Ecto neural progenitor cell (in vitro differentiated cells): Measurements from ENCODE around the gene TSPAN14.
"Not testable (repeated sequence)": the region's sequence is repeated elsewhere in the genome, so short reads cannot be mapped to it uniquely, and the experiment has no call there.

Experiments used
- DNase-seq: peaks from one replicate; pipeline ENCODE4 v3.0.0-alpha.2; 2018; ENCODE audit warnings: low spot score

TSPAN14 gene

DNA sequence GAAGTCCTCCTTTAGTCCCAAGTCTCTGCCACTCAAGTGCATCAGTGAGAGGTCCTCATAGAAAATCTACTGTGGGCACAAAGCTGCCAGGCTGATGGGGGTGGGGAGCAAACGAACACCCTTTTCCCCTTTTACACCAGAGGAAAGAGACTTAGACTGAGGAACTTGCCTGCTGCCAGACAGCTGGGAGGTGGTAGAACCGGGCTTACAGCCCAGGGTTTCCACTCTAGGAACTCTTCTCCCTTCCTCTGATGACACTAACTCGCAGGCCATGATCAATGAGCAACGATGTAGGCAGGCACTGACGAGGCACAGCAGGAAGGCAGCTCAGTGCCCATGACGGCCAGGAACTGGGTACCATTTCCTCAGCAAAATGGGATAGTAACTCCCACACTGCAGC lies 72.6 kb downstream of the TSPAN14 start:
- no peak for DNase-seq

DNA sequence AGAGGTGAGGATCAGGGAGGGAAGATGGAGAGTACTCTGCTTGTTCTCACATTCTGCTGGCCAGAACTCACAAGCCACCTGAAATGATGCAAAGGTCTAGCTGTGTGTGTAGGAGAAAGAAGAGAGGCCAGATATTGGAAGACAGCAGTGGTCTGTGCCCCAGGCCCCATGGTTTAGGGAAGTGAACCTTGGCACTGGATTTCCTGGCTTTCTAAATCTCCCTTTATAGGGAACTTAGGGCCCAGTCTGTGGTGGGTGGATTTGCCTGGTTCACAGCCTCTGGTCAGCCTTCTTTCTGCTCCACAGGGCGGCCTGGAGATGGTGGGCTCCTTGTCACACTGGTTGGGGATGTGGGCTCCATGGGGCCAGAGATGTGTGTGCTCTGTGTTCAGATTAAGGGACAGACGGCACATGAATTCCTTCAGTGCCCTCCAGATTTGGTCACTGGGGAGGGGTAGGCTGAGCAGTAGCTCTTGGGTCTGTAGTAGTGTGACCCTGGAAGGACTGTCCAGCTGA lies 74.1 kb downstream of the TSPAN14 start:
- no peak for DNase-seq

DNA sequence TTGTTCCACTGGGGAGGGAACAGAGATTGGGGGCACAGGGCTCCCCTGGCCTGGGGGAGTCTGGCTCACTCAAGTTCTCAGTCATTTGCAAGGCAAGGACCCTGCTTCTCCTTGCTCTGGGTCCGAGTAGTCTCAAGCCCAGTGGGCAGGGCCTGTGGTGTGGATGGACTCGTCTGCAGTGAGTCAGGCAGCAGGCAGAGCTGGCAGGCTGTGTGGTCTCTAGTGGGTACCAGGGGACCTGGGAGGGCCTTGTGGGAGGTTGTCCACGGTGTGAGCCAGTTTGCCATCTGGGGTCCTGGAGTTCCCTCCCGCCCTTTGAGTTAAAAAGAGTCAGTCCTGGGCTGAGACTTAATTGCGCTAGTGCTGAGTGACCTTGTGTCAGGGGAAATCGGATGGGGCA lies 74.8 kb downstream of the TSPAN14 start:
- no peak for DNase-seq

DNA sequence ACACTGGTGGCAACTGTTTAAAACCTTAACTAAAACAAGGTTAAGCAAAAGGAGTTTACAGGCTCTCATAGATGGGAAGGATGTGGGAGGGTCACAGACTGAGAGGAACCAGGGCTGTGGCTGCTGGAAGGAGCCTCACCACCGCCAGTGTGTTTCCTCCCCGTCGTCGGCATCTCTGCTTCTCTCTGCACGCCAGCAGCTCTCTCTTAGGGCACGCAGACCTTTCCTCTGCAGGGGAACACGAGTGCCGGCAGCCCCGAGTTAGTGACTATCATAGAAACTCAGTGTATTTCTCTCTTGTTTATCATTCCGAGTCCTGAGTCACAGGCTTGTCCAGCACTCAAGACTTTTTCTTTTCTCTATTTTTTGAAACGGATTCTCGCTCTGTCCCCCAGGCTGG lies 75.5 kb downstream of the TSPAN14 start:
- no peak for DNase-seq

DNA sequence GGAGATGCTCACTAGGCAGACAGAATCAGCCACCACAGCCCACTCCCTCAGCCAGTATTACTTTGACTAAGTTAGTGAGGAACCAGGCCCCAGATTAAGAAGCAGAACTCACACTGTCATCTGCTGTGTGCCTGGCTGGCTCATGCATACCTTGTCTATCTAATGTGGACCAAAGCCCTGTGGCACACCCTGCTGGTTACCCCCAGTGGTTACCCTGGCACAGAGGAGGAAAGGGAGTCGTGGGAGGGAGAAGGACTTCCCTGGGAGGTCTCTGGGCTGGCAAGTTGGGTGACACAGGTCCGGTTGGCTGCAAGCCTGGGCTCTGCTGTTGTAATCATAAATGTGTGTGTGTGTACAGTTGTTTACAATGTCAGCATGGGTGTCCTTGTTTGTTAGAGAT lies 76.1 kb downstream of the TSPAN14 start:
- DNase-seq, result no peak

DNA sequence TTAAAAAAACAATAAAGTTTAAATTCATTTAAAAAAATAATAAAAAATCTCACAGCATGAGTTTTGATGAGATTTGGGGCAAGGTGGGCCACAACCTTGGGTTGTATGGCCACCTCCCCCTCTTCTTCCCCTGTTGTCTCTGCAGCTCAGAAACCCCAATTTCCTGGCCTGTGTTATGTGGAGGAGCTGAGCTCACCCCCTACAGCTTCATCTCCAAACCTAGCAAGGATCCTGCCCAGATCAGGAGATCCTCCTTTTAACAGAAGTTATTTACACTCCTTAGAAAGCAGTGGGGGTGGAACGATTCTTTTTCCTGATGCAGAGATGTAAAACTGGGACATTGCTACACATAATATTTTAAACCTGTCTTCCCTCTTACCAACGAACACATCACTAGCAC lies 76.7 kb downstream of the TSPAN14 start:
- no peak for DNase-seq

DNA sequence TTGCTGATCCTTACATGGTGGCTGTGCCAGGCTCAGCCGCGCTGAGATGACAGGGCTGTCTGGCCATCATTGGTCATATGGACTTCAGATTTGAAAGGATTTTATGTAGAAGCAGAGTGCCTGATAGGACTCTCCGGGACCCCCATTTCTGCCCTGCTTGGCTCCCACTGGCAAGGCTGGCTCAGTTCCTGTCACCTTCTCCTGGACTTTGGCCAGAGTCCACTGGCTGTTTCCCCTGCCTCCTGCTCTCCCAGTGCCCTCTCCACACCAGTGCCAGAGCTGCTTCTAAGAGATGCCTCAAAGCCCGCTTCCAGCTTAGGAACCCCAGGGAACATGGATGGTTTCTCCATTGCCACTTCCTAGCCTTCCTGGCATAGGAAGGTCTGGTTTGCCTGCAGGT lies 78.5 kb downstream of the TSPAN14 start:
- DNase-seq, result no peak

DNA sequence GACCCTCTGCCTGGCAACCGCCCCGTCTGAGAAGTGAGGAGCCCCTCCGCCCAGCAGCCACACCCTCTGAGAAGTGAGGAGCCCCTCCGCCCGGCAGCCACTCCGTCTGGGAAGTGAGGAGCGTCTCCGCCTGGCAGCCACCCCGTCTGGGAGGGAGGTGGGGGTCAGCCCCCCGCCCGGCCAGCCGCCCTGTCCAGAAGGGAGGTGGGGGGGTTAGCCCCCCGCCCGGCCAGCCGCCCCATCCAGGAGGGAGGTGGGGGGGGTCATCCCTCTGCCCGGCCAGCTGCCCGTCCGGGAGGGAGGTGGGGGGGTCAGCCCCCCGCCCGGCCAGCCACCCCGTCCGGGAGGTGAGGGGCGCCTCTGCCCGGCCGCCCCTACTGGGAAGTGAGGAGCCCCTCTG lies 79.9 kb downstream of the TSPAN14 start:
- not testable (repeated sequence) for DNase-seq

DNA sequence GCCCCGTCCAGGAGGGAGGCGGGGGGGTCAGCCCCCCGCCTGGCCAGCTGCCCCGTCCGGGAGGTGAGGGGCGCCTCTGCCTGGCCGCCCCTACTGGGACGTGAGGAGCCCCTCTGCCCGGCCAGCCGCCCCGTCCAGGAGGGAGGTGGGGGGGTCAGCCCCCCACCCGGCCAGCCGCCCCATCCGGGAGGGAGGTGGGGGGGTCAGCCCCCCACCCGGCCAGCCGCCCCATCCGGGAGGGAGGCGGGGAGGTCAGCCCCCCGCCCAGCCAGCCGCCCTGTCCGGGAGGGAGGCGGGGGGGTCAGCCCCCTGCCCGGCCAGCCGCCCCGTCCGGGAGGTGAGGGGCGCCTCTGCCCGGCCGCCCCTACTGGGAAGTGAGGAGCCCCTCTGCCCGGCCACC lies 80.5 kb downstream of the TSPAN14 start:
- not testable (repeated sequence) for DNase-seq

DNA sequence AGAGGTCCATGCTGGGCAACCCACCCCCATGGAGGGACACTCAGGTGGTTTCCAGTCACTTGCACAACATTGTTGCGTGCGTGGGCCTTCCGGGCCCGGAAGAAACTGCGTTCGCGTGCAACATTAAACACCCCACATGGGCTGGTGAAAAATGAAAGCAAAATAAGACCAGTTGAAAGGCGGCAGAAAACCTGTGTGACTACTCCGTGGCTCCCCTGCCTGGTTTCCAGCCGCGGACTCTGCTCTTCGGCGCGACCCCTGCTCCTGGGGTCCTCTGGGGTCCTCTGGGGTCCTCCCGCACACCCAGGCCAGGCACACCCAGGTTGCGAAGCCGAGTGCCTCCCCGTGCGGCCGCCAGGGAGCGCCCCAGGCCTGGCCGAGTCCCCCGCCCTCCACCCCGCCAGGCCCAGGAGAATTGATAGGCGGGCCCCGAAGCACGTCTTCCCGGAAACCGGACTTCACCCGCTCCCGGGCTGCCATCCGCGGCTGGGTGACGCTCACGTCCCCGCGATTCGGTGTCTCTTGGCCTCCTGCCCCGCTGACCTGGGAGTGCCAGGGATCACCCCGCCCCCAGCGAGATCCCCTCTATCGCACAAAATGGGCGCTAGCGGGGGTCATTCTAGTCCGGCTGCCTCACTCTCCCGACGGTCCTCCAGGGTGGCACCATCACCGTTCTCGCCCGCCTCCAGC lies 81.7 kb downstream of the TSPAN14 start:
- peak; percentile 74 for DNase-seq

DNA sequence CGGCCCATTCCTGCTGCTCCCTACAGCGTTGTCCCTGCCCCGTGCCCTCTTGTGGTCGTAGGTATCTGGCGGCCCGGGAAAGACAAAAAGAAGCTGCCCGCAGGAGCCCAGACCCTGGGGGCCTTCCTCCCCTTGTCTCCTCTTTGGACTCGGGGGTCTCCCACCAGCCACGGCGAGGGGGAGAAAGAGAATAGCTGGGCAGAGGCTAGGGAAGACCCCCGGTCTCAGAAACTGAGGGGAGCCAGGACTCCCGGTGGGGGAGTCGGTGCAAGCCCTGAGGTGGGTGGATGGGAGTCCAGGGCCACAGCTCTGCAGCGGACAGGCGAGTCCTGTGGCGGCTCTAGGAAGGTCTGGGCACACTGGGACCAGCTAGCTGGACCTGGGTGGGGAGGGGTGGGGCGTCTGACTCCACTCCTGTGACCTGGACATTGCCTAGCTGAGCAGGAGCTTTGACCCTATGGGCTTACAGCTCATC lies 82.3 kb downstream of the TSPAN14 start:
- no peak for DNase-seq

DNA sequence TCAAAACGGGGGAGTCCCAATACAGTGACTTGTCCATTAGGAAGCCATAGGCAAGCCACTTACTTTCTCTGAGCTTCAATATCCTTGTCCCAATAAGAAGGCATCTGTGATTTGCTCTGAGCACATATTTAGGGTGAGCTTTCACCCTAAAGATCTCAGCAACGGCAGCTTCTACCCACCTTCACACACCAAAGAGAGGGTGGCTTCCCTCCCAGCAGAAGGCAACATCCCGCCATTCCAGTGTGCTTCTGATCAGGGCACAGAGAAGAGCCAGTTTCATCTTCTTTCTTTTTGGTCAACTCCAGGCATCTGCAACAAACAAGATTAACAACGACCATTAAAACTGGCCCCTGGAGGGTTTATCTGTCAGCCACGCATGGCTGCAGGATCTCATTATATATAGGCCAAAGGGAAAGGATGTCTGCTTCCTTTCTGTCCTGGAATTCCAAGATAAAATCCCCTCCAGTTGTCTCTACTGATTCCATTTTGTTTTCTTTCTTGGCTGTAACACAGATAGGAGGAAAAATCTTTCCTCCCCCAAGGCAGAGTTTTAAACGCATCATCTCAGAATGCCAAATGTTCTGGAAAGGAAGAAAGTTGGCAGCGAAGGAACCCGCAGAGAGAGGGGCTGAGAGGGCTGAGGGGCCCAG lies 83.1 kb downstream of the TSPAN14 start:
- DNase-seq, result peak; percentile 39

DNA sequence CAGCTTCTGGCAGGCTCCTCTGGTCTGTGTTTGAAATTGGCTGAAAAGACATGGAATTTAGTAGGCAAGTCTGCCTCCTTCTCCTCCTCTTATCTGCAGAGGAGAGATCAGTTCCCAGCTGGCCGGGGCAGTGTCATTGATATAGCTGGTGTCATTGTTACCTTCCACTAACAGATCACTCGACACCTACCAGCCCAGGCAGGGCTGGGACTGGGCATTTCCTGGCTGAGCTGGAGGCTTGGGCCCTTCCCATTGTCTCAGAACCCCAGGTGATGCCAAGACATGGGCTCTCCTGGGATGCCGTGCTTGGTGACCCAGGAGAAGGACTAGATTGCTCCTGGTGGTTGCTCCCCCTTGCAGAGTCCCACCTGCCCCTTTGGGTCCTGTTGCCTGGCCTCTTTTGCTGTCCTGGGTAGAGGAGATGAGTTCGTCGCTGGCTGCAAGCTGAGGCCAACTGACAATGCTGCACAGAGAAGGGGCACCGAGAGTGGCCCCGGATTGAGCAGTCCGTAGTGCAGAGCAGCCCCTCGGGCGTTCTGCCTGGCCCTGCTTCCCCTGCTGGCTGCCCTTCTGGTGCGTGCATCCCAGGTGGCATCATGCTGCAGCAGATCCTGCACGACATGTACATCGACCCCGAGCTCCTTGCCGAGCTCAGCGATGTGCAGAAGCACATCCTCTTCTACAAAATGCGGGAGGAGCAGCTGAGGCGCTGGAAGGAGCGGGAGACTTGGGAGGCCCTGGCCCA lies 83.8 kb downstream of the TSPAN14 start, which contains the start of gene SH2D4B:
Gene SH2D4B (plus strand): TSS at position 167 of the 745 bp plus-strand sequence. CDS start 430 bp downstream, at position 597.
- peak; percentile 41 for DNase-seq

DNA sequence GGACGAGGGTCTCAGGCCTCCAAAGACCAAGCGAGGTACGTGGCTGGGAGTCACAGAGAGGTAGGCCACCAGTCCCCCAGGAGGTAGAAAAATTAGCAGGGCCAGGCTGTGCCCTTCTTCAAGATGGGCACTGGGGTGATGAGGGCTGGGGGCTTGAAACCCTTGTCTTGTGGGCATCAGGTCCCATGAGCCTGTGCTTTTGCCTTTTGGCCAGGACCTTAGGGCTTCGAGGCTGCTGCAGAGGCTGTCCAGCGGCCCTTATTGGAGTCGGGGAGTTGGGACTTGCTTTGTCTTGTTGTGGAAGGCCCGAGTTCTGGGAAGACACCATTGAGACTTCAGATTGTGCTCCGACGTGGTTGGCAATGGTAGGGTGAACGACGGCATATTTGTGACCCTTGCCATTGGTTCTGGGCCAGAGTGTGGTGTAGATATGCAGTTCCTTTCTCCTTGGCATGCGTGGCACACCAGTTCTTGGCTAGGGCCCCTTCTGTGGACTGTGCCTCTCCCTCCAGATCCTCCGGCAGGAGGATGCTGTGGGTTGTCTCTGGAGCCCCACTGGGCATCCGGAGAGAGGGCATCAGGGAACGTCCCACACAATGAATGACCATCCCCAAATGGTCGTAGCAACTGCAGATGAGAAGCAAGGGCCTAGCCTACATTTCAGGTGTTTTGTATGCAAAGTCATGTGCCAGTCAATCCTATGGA lies 84.5 kb downstream of the TSPAN14 start:
- DNase-seq, result peak; percentile 31

DNA sequence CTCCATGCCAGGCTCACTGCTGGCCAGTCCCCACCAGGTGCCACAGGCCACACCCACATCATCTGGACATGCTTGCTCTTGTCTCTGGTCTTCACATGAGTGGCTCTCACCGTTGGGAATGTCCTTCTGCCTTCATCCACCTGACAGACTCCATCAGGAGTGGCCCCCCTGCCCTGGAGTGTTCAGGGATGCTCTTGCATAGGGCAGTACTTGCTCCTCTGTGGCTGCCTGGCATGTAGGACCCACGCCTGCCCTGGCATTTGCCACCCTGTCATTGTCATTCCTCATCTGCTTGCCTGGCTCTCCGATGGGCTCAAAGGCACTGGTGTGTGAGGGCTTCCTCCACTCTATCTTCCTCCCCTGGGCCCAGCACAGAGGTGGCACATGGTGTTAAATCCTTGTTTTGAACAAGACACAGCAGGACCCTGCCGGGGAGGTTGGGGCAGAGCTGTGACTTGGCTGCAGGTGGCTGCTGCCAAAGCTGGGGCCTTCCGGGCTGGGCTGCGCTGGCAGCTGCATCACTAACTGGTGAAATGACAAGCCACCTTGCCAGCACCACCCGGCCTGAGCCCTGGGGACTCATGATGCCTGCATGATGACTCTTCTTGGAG lies 85.4 kb downstream of the TSPAN14 start:
- DNase-seq, result peak; percentile 29

DNA sequence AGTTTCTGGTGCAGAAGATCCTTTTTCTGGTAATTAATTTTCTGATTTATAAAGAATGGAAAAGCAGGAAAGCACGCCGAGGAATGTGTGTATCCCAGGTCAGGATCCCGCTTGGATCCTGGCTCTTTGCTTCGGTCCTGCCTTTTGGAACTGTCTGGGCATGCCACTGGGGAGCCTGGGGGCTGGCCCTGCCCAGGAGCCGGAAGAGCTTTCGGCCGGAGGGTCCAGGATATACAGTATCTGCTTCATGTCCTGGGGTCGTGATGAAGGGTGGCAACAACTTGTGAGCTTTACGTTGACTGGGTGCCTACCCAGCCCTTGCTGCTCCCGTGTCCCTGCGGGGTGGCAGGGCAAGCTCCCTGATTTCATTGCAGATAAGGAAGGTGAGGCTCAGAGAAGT lies 86.0 kb downstream of the TSPAN14 start:
- no peak for DNase-seq

DNA sequence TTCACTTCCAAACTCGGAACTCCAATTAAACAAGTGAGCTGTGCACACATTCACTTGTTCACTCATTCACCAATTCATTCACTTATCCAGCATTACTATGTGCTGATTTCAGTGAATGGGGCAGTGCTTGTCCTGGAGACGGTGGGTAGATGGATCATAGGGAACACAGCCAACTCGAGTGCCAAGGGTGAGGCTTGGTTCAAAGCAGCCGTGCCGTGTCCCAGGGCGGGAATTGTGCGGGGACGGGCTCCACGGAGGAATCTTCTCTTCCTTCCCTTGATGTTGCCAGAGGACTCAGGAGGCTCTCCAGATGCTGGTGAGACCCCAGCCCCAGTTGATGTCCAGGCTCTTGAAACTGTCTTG lies 86.5 kb downstream of the TSPAN14 start:
- DNase-seq, result peak; percentile 14

DNA sequence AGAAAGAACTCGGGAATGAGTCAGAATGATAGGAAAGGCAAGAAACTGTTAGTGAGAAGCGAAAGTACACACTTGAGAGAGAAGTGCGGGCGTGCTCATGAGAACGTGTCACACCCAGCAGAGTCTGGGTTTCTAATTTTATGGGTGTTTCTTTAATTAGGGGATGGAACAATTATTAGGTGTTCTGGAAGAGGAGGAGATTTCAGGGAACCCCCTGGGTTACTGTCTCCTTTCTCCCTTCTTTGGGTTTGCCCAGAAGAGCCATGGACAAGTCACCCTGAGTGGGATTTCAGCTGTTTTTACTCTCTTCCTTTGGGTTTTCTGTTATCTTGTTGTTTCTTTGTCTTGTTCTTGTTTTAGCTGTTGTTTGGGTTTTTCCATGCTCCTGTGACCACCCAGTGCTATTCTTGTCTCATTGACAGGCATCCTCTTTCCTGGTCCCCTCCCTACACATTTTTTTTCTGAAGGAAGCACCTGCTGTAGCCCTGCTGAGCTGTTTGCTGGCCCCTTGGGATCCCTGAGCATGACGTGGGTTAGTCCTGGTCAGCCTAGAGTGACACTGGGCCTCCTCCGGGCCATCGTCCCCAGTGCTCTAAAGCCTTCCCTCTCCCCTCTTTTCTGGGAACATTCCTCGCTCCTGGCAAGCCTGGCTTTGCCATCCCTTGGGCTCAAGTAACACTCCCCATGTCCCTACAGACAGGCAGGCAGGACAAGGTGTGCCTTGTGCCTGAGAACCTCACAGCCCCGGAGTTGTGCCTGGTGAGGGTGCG lies 87.1 kb downstream of the TSPAN14 start:
- DNase-seq, result no peak

DNA sequence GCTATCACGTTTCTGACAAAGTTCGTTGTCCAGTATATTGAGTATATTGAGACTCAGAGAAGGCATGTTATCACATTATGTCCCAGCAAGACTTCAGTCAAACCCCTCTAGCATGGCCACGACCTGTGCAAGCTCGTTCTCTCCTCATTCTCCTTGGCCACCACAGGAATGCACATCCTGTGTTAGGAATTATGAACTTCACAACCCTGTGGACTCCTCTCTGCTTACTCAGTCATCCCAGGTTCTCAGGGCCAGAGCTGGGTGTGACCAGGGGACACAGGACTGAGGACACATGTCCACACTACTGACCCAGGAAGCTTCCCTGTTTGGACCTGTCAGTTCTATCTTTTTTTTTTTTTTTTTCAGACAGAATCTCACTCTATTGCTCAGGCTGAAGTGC lies 87.9 kb downstream of the TSPAN14 start:
- DNase-seq, result no peak

DNA sequence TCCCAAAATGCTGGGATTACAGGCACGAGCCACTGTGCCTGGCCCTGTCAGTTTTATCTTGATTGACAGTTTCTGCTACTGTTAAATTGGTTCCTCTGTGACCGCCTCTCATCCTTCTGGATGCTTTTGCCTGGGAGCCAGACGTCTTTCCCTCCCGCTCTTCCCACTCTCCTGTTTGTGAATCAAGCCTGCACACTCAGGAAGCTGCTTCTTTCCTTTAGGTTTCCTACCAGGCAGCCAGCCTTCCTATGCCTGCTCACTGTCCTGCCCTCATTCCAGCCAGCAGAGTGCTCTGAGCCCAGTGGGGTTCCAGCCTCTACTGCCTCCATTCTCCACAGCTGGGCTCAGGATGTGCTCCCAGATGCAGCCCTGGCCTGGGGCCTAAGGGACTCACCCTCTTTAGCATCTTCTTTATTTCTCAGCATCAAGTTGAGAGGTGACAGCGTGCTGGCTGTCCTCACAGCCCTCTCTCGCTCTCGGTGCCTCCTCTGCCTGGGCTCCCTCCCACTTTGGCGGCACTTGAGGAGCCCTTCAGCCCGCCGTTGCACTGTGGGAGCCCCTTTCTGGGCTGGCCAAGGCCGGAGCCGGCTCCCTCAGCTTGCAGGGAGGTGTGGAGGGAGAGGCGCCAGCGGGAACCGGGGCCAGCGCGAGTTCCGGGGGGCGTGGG lies 88.7 kb downstream of the TSPAN14 start:
- no peak for DNase-seq

DNA sequence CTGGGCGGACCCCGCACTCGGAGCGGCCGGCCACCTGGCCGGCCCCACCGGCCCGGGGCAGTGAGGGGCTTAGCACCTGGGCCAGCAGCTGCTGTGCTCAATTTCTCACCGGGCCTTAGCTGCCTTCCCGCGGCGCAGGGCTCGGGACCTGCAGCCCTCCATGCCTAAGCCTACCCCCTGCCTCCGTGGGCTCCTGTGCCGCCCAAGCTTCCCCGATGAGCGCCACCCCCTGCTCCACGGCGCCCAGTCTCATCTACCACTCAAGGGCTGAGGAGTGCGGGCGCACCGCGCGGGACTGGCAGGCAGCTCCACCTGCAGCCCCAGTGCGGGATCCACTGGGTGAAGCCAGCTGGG lies 89.2 kb downstream of the TSPAN14 start:
- DNase-seq, result not testable (repeated sequence)
